ENCODE data around the gene TTC24. TPM values are rescaled to one million over a fixed set of nuclear protein-coding genes. Genes with fewer than 3 reads are reported as not detected.

The TTC24 gene
- total and polyA plus RNA-seq, 3 experiments from 2014 or later, result 2.3 to 7.4 (median 7.3) TPM

- peak within 1 kb of the TSS in 6 of 7 donors; percentile 61 to 88 (median 74) for H3K4me3 Mint-ChIP-seq
- POLR2A ChIA-PET, result no interaction called here
- Histone ChIP-seq H3K4me1 (ENCODE audit: insufficient read depth, low read length) (peaks cover 6% of the 10 kb centered on the region), H3K36me3 (ENCODE audit: insufficient read depth, low read length) (no peaks in the 10 kb centered on the region), H3K4me3 (ENCODE audit: low read length) (peak within 1 kb of the TSS; percentile 26), H3K9me3 (ENCODE audit: low read length) (no peaks in the 10 kb centered on the region), H3K27ac (ENCODE audit: low read depth, low read length) (peak within 1 kb of the TSS; percentile 55), H3K27me3 (ENCODE audit: insufficient read depth, low read length, poor library complexity, severe bottlenecking) (peaks cover 13% of the 10 kb centered on the region)
- CTCF ChIA-PET, result interaction anchor here (1.1 to 1.7 kb wide), 4 partner anchors 10 to 187 kb away, joined by 3 to 5 read pairs (median 4); no protein-coding TSS in a partner anchor
- H3K27ac Mint-ChIP-seq, result peak within 1 kb of the TSS in 5 of 8 donors; percentile 26 to 59 (median 37)
- H3K36me3 Mint-ChIP-seq, result no peaks in the 10 kb centered on the region
- peak; percentile 47 to 81 (median 62) for DNase-seq
- H3K9me3 Mint-ChIP-seq, result no peaks in the 10 kb centered on the region
- peaks cover 17 to 42% of the 10 kb centered on the region in 2 donors for H3K27me3 Mint-ChIP-seq
- peaks cover 8 to 15% (median 13%) of the 10 kb centered on the region in 3 donors for H3K4me1 Mint-ChIP-seq
Observed at GRCh38 chr1:156571919-156572662, 7.4 kb upstream of the TTC24 start, which contains the start of gene IQGAP3. TSS of gene IQGAP3 (minus strand) at chr1:156572565. CDS start at chr1:156572529, 36 bp downstream.

GRCh38 chr1:156572663-156573018 is 6.9 kb upstream of the TTC24 start:
- Mint-ChIP-seq H3K4me3 (peak overlapping the region in 6 of 7 donors; percentile 61 to 88 (median 74)), H3K4me1 (peaks cover 8 to 15% (median 13%) of the 10 kb centered on the region in 3 donors), H3K36me3 (no peaks in the 10 kb centered on the region), H3K9me3 (no peaks in the 10 kb centered on the region), H3K27me3 (peaks cover 17 to 42% of the 10 kb centered on the region in 2 donors), H3K27ac (peak overlapping the region in 2 of 8 donors; percentile 26 to 59)
- POLR2A ChIA-PET, result no interaction called here
- Histone ChIP-seq H3K4me1 (ENCODE audit: insufficient read depth, low read length) (peaks cover 6% of the 10 kb centered on the region), H3K4me3 (ENCODE audit: low read length) (no peak overlapping the region), H3K27ac (ENCODE audit: low read depth, low read length) (no peak overlapping the region), H3K9me3 (ENCODE audit: low read length) (no peaks in the 10 kb centered on the region), H3K36me3 (ENCODE audit: insufficient read depth, low read length) (no peaks in the 10 kb centered on the region), H3K27me3 (ENCODE audit: insufficient read depth, low read length, poor library complexity, severe bottlenecking) (peaks cover 13% of the 10 kb centered on the region)
- CTCF ChIA-PET, result interaction anchor here (1.0 to 1.6 kb wide), 2 partner anchors 36 to 92 kb away, joined by 3 to 5 read pairs; no protein-coding TSS in a partner anchor
- DNase-seq, result no peak

DNA sequence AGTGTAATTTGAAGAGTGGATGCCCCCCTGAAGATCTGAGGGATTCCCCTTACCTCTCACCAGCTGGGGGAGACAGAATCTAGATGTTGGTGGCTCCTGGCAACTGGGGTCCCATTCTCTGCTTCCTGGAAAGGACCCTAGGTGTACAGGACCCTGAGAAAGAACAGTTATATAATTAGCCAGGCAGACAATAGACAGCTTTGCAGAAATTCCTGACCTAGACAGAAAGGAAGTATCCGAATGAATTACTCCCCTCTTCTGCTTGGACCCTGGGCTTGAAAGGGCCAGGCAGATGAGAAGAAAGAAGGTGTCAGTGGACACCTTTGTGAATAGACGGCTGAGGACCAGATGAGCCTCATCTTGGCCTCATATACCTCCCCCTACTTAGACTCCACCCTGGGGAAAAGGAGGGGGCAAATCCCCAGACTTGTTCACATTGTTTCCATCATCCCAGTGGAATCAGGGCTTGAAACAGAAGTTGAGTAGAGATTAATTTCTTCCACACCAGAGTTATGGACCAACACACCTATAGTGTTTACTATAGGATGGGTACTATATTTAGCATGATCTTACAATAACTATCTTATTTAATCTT is 5.4 kb upstream of the TTC24 start:
- Mint-ChIP-seq H3K4me3 (no peak overlapping the region), H3K27me3 (peaks cover 18 to 42% of the 10 kb centered on the region in 2 donors), H3K36me3 (no peaks in the 10 kb centered on the region), H3K27ac (peak overlapping the region in 1 of 8 donors; percentile 14), H3K4me1 (peaks cover 8 to 15% (median 13%) of the 10 kb centered on the region in 3 donors), H3K9me3 (no peaks in the 10 kb centered on the region)
- Histone ChIP-seq H3K36me3 (ENCODE audit: insufficient read depth, low read length) (no peaks in the 10 kb centered on the region), H3K4me3 (ENCODE audit: low read length) (no peak overlapping the region), H3K27ac (ENCODE audit: low read depth, low read length) (no peak overlapping the region), H3K9me3 (ENCODE audit: low read length) (no peaks in the 10 kb centered on the region), H3K27me3 (ENCODE audit: insufficient read depth, low read length, poor library complexity, severe bottlenecking) (peaks cover 13% of the 10 kb centered on the region), H3K4me1 (ENCODE audit: insufficient read depth, low read length) (peaks cover 6% of the 10 kb centered on the region)
- ChIA-PET CTCF (interaction anchor here (1.3 kb wide), 1 partner anchor 35 kb away, joined by 3 read pairs; no protein-coding TSS in a partner anchor), POLR2A (no interaction called here)
- no peak for DNase-seq

DNA sequence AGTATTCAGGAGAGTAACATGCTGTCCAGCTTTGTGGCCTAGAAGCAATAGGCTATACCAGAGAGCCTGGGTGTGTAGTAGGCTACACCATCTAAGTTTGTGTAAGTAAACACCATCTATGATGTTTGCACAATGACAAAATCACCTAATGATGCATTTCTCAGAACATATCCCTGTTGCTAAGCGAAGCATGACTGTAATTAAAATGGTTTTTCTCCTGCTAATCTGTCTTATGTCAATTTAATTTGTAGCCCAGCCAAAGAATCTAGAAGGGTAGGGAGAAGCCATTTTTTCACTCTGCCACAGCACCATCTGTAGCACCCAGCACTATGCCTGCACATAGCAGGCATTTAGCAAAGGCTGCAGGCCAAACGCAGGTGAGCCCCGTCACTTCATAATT is 2.0 kb upstream of the TTC24 start:
- Histone ChIP-seq H3K27ac (ENCODE audit: low read depth, low read length) (no peak overlapping the region), H3K9me3 (ENCODE audit: low read length) (no peaks in the 10 kb centered on the region), H3K27me3 (ENCODE audit: insufficient read depth, low read length, poor library complexity, severe bottlenecking) (peaks cover 2% of the 10 kb centered on the region), H3K4me3 (ENCODE audit: low read length) (no peak overlapping the region), H3K4me1 (ENCODE audit: insufficient read depth, low read length) (peaks cover 13% of the 10 kb centered on the region), H3K36me3 (ENCODE audit: insufficient read depth, low read length) (no peaks in the 10 kb centered on the region)
- no peaks in the 10 kb centered on the region for H3K9me3 Mint-ChIP-seq
- peaks cover 13 to 22% (median 17%) of the 10 kb centered on the region in 3 donors for H3K4me1 Mint-ChIP-seq
- CTCF ChIA-PET, result interaction anchor here (1.5 to 1.7 kb wide), 2 partner anchors 17 to 31 kb away, joined by 3 to 6 read pairs; no protein-coding TSS in a partner anchor
- POLR2A ChIA-PET, result no interaction called here
- H3K27ac Mint-ChIP-seq, result no peak overlapping the region
- DNase-seq, result no peak
- H3K36me3 Mint-ChIP-seq, result peaks cover 0 to 2% (median 1%) of the 10 kb centered on the region in 3 donors
- H3K4me3 Mint-ChIP-seq, result no peak overlapping the region
- H3K27me3 Mint-ChIP-seq, result peaks cover 5 to 22% of the 10 kb centered on the region in 2 donors

- Histone ChIP-seq H3K27ac (ENCODE audit: low read depth, low read length) (no peak overlapping the region), H3K36me3 (ENCODE audit: insufficient read depth, low read length) (no peaks in the 10 kb centered on the region), H3K9me3 (ENCODE audit: low read length) (no peaks in the 10 kb centered on the region), H3K4me1 (ENCODE audit: insufficient read depth, low read length) (peaks cover 18% of the 10 kb centered on the region), H3K27me3 (ENCODE audit: insufficient read depth, low read length, poor library complexity, severe bottlenecking) (no peaks in the 10 kb centered on the region), H3K4me3 (ENCODE audit: low read length) (no peak overlapping the region)
- CTCF ChIA-PET, result interaction anchor here (1.5 to 1.7 kb wide), 2 partner anchors 16 to 30 kb away, joined by 3 to 6 read pairs; no protein-coding TSS in a partner anchor
- DNase-seq, result no peak
- Mint-ChIP-seq H3K36me3 (peaks cover 0 to 2% (median 1%) of the 10 kb centered on the region in 3 donors), H3K4me1 (peaks cover 16 to 20% (median 20%) of the 10 kb centered on the region in 3 donors), H3K27me3 (peaks cover 6 to 17% of the 10 kb centered on the region in 2 donors), H3K27ac (no peak overlapping the region), H3K9me3 (no peaks in the 10 kb centered on the region), H3K4me3 (no peak overlapping the region)
- POLR2A ChIA-PET, result no interaction called here
Observed at GRCh38 chr1:156578055-156578454, 1.5 kb upstream of the TTC24 start.

DNA sequence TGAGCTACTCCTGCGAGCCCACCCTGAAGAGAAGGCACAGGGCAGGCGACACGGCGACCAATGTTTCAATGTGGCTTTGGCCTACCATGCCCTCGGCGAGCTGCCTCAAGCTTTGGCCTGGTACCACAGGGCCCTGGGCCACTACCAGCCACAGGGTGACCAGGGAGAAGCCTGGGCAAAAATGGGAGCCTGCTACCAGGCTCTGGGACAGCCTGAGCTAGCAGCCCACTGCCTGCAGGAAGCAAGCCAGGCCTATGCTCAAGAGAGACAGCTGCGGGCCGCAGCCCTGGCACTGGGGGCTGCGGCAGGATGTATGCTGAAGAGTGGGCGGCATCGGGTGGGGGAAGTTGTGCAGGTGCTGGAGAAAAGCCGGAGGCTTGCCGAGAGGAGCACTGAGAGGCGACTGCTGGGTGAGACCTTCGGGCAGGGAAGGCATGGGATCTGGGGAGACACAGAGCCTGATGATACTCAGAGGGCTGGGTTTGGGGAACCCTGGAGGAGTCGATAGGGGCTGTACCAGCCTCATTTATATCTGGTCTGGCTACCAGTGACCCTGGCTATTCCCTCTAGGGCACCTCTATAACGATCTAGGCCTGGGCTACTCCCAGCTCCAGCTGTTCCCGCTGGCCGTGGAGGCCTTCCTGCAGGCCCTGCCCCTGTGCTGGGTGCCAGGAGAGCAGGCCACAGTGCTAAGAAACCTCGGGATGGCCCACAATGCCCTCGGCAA is 2.3 kb downstream of the TTC24 start:
- Histone ChIP-seq H3K27ac (ENCODE audit: low read depth, low read length) (peak overlapping the region; percentile 38), H3K9me3 (ENCODE audit: low read length) (no peaks in the 10 kb centered on the region), H3K36me3 (ENCODE audit: insufficient read depth, low read length) (no peaks in the 10 kb centered on the region), H3K4me3 (ENCODE audit: low read length) (peak overlapping the region; percentile 55), H3K27me3 (ENCODE audit: insufficient read depth, low read length, poor library complexity, severe bottlenecking) (no peaks in the 10 kb centered on the region), H3K4me1 (ENCODE audit: insufficient read depth, low read length) (peaks cover 30% of the 10 kb centered on the region)
- ChIA-PET CTCF (interaction anchor here (0.8 to 3.4 kb wide), 19 partner anchors 9 to 196 kb away, joined by 3 to 23 read pairs (median 4); partner anchors contain the start of genes MEF2D and NAXE), POLR2A (interaction anchor here (0.7 to 1.9 kb wide), 6 partner anchors 10 to 125 kb away, joined by 3 to 15 read pairs (median 5); partner anchors contain the start of genes MEF2D and NAXE)
- peaks cover 0 to 17% (median 1%) of the 10 kb centered on the region in 3 donors for H3K36me3 Mint-ChIP-seq
- H3K9me3 Mint-ChIP-seq, result no peaks in the 10 kb centered on the region
- peak in 4 of 5 donors; percentile 15 to 70 (median 58) for DNase-seq
- peak overlapping the region; percentile 90 to 98 (median 97) for H3K27ac Mint-ChIP-seq
- H3K27me3 Mint-ChIP-seq, result peaks cover 0 to 3% of the 10 kb centered on the region in 2 donors
- H3K4me3 Mint-ChIP-seq, result peak overlapping the region; percentile 90 to 97 (median 94)
- H3K4me1 Mint-ChIP-seq, result peaks cover 27 to 38% (median 33%) of the 10 kb centered on the region in 3 donors

GRCh38 chr1:156582388-156583017 is 3.0 kb downstream of the TTC24 start:
- peak overlapping the region; percentile 55 for H3K4me3 ChIP-seq (ENCODE audit: low read length)
- Mint-ChIP-seq H3K27me3 (peaks cover 0 to 3% of the 10 kb centered on the region in 2 donors), H3K36me3 (peaks cover 0 to 17% (median 1%) of the 10 kb centered on the region in 3 donors), H3K9me3 (no peaks in the 10 kb centered on the region), H3K27ac (peak overlapping the region; percentile 90 to 98 (median 97)), H3K4me1 (peaks cover 27 to 38% (median 33%) of the 10 kb centered on the region in 3 donors), H3K4me3 (peak overlapping the region; percentile 90 to 97 (median 94))
- no peaks in the 10 kb centered on the region for H3K27me3 ChIP-seq (ENCODE audit: insufficient read depth, low read length, poor library complexity, severe bottlenecking)
- H3K9me3 ChIP-seq (ENCODE audit: low read length), result no peaks in the 10 kb centered on the region
- ChIA-PET CTCF (interaction anchor here (0.8 to 3.4 kb wide), 15 partner anchors 8 to 196 kb away, joined by 3 to 23 read pairs (median 4); partner anchors contain the start of genes MEF2D and NAXE), POLR2A (interaction anchor here (1.1 to 1.9 kb wide), 3 partner anchors 26 to 102 kb away, joined by 3 to 15 read pairs (median 8); partner anchors contain the start of gene MEF2D)
- H3K27ac ChIP-seq (ENCODE audit: low read depth, low read length), result peak overlapping the region; percentile 38
- H3K4me1 ChIP-seq (ENCODE audit: insufficient read depth, low read length), result peaks cover 30% of the 10 kb centered on the region
- H3K36me3 ChIP-seq (ENCODE audit: insufficient read depth, low read length), result no peaks in the 10 kb centered on the region
- DNase-seq, result peak in 1 of 5 donors; percentile 41

All from CD8-positive, alpha-beta memory T cell (primary cell).